Testis (tissue), 5 donors: ENCODE measurements around the gene COG2. TPM values are rescaled to one million over a fixed set of nuclear protein-coding genes. Genes with fewer than 3 reads are reported as not detected.

Experiments used
- DNase-seq: peaks from one replicate; pipeline ENCODE4 v3.0.0-alpha.2; 2019
- H3K27ac ChIP-seq, 2 donors: fragments of 200-600 bp; sonication (generic); one replicate each; pipeline ENCODE4 v1.5.1; 2019
- H3K27me3 ChIP-seq: fragments of 200-600 bp; sonication (generic); one replicate; pipeline ENCODE4 v1.5.1; 2019
- H3K36me3 ChIP-seq: fragments of 200-600 bp; sonication (generic); one replicate; pipeline ENCODE4 v1.5.1; 2017; ENCODE audit warnings: low read depth; ENCODE audit errors: missing control alignments
- H3K4me1 ChIP-seq: fragments of 200-600 bp; sonication (generic); one replicate; pipeline ENCODE4 v1.5.1; 2019
- H3K4me3 ChIP-seq, 2 donors: fragments of 200-600 bp; sonication (generic); one replicate each; pipeline ENCODE4 v1.5.1; 2017 to 2019
- H3K9me3 ChIP-seq: fragments of 200-600 bp; sonication (generic); one replicate; pipeline ENCODE4 v1.5.1; 2017
- CTCF ChIP-seq, 3 experiments: fragments of 450-650 bp in 2 of 3; fragments of 200-600 bp in 1 of 3; sonication (generic) in 1 of 3; IDR thresholded peaks; one replicate each; pipeline ENCODE4 v1.5.1; 2016 to 2019; ENCODE audit warnings: antibody characterized with exemption in 3 of 3, mild to moderate bottlenecking in 2 of 3, moderate library complexity in 1 of 3
- POLR2A ChIP-seq: fragments of 450-650 bp; IDR thresholded peaks from one replicate; pipeline ENCODE4 v1.6.1; 2017; ENCODE audit warnings: antibody characterized with exemption, mild to moderate bottlenecking, moderate library complexity
- WGBS, 2 donors: methylation state at CpG; one replicate each; pipeline ENCODE4 v1.1.5; 2018; 5-methylcytosine and 5-hydroxymethylcytosine counted together
- intact Hi-C: fragments of 100-400 bp; cut with DNase I; formaldehyde crosslinking; loops from one replicate; pipeline ENCODE4 v1.15.1; 2023; ENCODE audit warnings: low total_unique reads
- long read RNA-seq, 2 donors: transcript quantifications; one replicate each; lab custom pipeline, GENCODE V29; 2026
- polyA plus RNA-seq: library from polyadenylated mRNA; stranded (reverse); fragments of 350-450 nt; fragmentation: Illumina TruSeq; extraction: RNeasy Lipid Tissue Mini Kit (QIAGEN cat#74804); gene quantifications from one replicate; pipeline ENCODE4 v1.2.3, GENCODE V29; 2014; ENCODE audit warnings: low read depth, low replicate concordance; ENCODE audit not compliant: insufficient read depth
- total RNA-seq, 2 donors: library from RNA; depleted of rRNA; stranded (reverse); fragments of >200 nt; gene quantifications; one replicate each; pipeline ENCODE4 v1.2.3, GENCODE V29; 2016

The COG2 gene
- total RNA-seq: 10 to 100 TPM; 29.4 to 34.6 TPM
- 23.7 TPM for polyA plus RNA-seq
- long read RNA-seq, donor 1, transcript COG2-202 (18 exons, 2,921 nt): major isoform, 5 of 5 reads
- long read RNA-seq, donor 1, partial matches to known transcripts: 0 of 5 reads
- long read RNA-seq, donor 1, other reads (novel, unspliced or antisense): 0 of 5 reads
- long read RNA-seq, donor 2, partial matches to known transcripts: 0 of 1 reads
- long read RNA-seq, donor 2, other reads (novel, unspliced or antisense): 0 of 1 reads

DNA sequence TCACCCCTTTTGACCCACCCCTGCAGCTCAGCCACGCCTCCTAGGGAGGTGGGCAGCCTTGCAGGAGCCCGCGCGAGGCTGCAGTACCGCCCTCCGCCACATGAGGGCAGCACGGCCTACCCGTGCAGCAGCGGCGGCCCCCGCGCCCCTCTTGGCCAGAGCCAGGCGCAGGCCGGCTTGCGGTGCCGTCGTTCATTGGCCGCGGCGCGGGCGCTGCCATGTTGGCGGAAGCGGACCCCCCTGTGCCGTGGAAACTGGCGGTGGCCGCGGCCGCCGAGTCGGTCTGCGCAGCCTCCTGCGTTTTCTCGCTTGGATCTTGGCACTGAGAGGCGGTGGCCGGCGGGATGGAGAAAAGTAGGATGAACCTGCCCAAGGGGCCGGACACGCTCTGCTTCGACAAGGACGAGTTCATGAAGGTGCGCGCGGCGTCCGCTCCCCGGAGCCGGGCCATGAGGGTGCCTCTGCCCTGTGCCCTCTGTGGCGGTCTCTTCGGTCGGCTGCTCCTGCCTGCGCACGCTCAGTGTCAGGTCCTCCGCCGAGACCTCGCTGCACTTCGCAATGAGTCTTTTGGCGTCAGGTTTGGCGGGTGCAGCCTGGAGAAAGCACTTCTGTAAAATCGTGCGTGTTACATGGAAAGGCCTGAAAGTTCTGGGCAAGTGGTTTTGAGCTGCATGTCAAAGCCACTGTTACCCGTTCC is at the start of gene COG2:
TSS of gene COG2 (plus strand) at position 219 of the 697 bp plus-strand sequence. CDS start at position 345, 126 bp downstream.
- 0 to 1% methylated on average over 27 to 60 of the region's 62 CpGs for WGBS, 2 donors
- Histone ChIP-seq H3K4me3 (peak within 1 kb of the TSS; percentile 78), H3K36me3 (no peaks in the 10 kb centered on the region), H3K27me3 (no peaks in the 10 kb centered on the region), H3K27ac (peak within 1 kb of the TSS; percentile 47 to 51), H3K4me1 (peaks cover 7% of the 10 kb centered on the region), H3K9me3 (no peaks in the 10 kb centered on the region)
- intact Hi-C loops: no loop called here
- DNase-seq: peak; percentile 98
- TF ChIP-seq POLR2A (no peak), CTCF (IDR thresholded peaks at IDR 0.05) (peak; percentile 100)

GRCh38 chr1:230592848-230593414 is 49.4 kb upstream of the COG2 start:
- no peaks in the 10 kb centered on the region for H3K4me1 ChIP-seq
- no peak overlapping the region for H3K27ac ChIP-seq
- H3K9me3 ChIP-seq: no peaks in the 10 kb centered on the region
- H3K27me3 ChIP-seq: no peaks in the 10 kb centered on the region
- intact Hi-C loops: no loop called here
- no peak overlapping the region for H3K4me3 ChIP-seq
- no peaks in the 10 kb centered on the region for H3K36me3 ChIP-seq
- DNase-seq: no peak
- no peak for TF ChIP-seq POLR2A
- no peak for TF ChIP-seq CTCF (IDR thresholded peaks at IDR 0.05)
- WGBS, 2 donors: 80 to 94% methylated on average over 2 of the region's 2 CpGs

DNA sequence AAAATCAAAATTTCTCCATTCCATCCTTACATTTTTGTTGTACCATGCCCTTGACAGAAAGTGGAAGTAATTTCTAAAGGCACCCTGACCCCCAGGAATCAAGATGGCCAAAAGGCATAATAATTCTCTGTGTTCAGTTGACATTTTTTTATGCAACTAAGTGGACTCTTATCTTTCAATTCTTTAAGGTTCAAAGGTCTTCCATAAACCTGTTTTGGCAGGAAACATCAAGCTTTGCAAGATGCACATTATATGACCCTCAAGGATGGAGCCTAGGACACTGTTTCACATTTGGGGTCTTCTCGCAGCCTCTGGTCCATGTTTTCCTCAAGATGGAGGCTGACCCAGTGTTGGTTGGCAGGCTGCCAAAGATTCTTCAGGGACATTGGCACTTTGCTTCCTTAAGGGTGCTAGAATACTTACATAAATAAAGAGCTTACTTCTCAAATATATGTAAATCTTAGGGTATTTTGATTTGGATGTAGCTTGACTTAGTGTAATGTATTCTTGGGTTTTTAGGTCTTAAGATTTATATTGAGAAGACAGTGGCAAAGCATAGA is 48.0 kb upstream of the COG2 start:
- DNase-seq: no peak
- Histone ChIP-seq H3K9me3 (no peaks in the 10 kb centered on the region), H3K4me3 (no peak overlapping the region), H3K4me1 (no peaks in the 10 kb centered on the region), H3K27ac (no peak overlapping the region), H3K36me3 (no peaks in the 10 kb centered on the region), H3K27me3 (no peaks in the 10 kb centered on the region)
- intact Hi-C loops: no loop called here
- no peak for TF ChIP-seq POLR2A
- TF ChIP-seq CTCF (IDR thresholded peaks at IDR 0.05): no peak
- 77 to 95% methylated on average over 1 of the region's 1 CpG for WGBS, 2 donors

GRCh38 chr1:230595181-230595580 is 47.1 kb upstream of the COG2 start:
- no peak for TF ChIP-seq POLR2A
- no peak for TF ChIP-seq CTCF (IDR thresholded peaks at IDR 0.05)
- H3K27me3 ChIP-seq: no peaks in the 10 kb centered on the region
- H3K4me3 ChIP-seq: no peak overlapping the region
- H3K4me1 ChIP-seq: no peaks in the 10 kb centered on the region
- no peak overlapping the region for H3K27ac ChIP-seq
- WGBS, 2 donors: 81 to 83% methylated on average over 2 of the region's 2 CpGs
- no peaks in the 10 kb centered on the region for H3K9me3 ChIP-seq
- intact Hi-C loops: no loop called here
- H3K36me3 ChIP-seq: no peaks in the 10 kb centered on the region
- DNase-seq: no peak
